Measurements from ENCODE around the gene SPINT2.

DNA sequence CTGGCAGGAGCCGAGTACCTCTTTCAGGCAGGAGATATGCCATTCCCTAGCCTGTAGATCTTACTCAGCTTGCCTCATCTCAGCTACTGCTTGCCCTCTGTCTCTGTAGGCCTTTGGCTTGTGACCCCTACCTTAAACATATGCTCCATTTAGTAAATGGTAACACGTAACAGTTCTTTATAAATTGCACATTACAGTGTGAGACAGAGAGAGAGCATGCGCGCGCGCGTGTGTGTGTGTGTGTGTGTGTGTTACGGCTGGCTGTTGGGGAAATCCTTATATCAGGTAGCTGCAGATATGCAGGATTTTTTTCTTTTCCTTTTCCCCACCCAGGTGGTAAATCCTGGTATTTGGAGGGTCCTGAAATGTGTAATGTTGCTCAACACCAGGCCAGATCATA, 4.2 kb downstream of the SPINT2 start:
- no peak for TF ChIP-seq POLR2A (IDR thresholded peaks at IDR 0.05)
- TF ChIP-seq, protein P1, sequence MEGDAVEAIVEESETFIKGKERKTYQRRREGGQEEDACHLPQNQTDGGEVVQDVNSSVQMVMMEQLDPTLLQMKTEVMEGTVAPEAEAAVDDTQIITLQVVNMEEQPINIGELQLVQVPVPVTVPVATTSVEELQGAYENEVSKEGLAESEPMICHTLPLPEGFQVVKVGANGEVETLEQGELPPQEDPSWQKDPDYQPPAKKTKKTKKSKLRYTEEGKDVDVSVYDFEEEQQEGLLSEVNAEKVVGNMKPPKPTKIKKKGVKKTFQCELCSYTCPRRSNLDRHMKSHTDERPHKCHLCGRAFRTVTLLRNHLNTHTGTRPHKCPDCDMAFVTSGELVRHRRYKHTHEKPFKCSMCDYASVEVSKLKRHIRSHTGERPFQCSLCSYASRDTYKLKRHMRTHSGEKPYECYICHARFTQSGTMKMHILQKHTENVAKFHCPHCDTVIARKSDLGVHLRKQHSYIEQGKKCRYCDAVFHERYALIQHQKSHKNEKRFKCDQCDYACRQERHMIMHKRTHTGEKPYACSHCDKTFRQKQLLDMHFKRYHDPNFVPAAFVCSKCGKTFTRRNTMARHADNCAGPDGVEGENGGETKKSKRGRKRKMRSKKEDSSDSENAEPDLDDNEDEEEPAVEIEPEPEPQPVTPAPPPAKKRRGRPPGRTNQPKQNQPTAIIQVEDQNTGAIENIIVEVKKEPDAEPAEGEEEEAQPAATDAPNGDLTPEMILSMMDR (IDR thresholded peaks at IDR 0.05) = no peak

Data from Peyer's patch (tissue), 4 donors.